ENCODE results near the gene SMARCB1. TPM values are rescaled to one million over a fixed set of nuclear protein-coding genes. Genes with fewer than 3 reads are reported as not detected.
A peak's percentile ranks its signal among the peaks of the same experiment; 100 is the strongest.

SMARCB1 gene
- total RNA-seq, 1 donor from 2014 or later = 222 TPM

DNA sequence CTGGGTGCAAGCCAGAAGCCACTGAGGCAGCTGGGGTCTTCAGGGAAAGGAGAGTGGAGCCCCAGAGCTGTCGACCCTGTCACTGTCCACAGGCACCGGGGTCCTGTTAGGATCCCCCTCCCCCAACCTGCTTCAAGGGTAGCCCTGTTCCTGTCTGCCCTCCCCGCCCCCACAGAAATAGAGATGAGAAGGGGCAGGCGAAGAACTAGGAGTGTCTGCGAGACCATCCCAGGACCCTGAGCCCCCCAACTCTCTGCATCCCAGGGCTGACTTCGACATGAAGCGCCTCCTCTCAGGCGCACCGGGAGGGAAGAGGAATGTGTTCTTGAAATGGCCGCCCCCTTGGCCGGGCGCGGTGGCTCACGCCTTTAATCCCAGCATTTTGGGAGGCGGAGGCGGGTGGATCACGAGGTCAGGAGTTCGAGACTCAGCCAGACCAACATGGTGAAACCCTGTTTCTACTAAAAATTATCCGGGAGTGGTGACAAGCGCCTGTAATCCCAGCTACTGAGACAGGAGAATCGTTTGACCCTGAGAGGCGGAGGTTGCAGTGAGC is 35.2 kb upstream of the SMARCB1 start:
- Mint-ChIP-seq H3K36me3 (ENCODE audit: low read depth) (peaks cover 2% of the 10 kb centered on the region), H3K9me3 (no peaks in the 10 kb centered on the region), H3K27ac (ENCODE audit: unreplicated experiment) (no peak overlapping the region), H3K4me1 (peaks cover 21% of the 10 kb centered on the region), H3K27me3 (ENCODE audit: low read depth) (no peaks in the 10 kb centered on the region), H3K4me3 (peak overlapping the region; percentile 84)
- no peak for DNase-seq (ENCODE audit: low read depth, low spot score)
- TF ChIP-seq, protein P1, sequence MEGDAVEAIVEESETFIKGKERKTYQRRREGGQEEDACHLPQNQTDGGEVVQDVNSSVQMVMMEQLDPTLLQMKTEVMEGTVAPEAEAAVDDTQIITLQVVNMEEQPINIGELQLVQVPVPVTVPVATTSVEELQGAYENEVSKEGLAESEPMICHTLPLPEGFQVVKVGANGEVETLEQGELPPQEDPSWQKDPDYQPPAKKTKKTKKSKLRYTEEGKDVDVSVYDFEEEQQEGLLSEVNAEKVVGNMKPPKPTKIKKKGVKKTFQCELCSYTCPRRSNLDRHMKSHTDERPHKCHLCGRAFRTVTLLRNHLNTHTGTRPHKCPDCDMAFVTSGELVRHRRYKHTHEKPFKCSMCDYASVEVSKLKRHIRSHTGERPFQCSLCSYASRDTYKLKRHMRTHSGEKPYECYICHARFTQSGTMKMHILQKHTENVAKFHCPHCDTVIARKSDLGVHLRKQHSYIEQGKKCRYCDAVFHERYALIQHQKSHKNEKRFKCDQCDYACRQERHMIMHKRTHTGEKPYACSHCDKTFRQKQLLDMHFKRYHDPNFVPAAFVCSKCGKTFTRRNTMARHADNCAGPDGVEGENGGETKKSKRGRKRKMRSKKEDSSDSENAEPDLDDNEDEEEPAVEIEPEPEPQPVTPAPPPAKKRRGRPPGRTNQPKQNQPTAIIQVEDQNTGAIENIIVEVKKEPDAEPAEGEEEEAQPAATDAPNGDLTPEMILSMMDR (conservative IDR thresholded peaks at IDR 0.05) = no peak

DNA sequence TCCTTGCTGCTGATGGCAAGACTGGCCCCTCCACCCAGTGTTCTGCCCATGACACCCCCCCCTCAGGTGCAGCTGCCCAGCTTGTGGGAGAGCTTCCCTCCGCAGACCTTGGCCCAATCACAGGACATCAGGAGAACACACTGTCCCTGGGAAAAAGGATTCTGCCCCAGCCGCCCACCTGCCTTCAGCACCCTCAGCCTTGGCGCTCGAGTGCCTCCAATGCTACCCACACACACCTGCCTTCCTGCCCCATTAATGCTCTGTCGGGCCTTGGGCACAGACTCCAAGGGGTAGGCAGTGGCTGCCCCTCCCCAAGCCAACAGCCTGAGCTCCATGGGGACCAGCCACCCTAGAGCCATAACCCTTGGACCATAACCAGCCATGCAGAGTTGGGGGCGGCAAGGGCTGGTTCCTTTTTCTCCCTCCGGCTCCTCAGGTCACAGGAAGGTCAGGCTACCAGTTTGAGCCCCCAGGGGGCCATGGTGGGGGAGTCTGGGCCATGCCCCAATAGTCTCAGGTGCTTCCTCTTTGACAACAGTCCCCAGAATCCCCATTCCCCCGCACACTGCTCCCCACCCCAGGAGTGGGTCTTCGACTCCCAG is 34.6 kb upstream of the SMARCB1 start:
- H3K4me1 Mint-ChIP-seq = peaks cover 17% of the 10 kb centered on the region
- H3K27me3 Mint-ChIP-seq (ENCODE audit: low read depth) = no peaks in the 10 kb centered on the region
- DNase-seq (ENCODE audit: low read depth, low spot score) = no peak
- TF ChIP-seq, protein P1 (conservative IDR thresholded peaks at IDR 0.05) = no peak
- H3K36me3 Mint-ChIP-seq (ENCODE audit: low read depth) = no peaks in the 10 kb centered on the region
- peak overlapping the region; percentile 35 for H3K27ac Mint-ChIP-seq (ENCODE audit: unreplicated experiment)
- H3K4me3 Mint-ChIP-seq = peak overlapping the region; percentile 80
- no peaks in the 10 kb centered on the region for H3K9me3 Mint-ChIP-seq

DNA sequence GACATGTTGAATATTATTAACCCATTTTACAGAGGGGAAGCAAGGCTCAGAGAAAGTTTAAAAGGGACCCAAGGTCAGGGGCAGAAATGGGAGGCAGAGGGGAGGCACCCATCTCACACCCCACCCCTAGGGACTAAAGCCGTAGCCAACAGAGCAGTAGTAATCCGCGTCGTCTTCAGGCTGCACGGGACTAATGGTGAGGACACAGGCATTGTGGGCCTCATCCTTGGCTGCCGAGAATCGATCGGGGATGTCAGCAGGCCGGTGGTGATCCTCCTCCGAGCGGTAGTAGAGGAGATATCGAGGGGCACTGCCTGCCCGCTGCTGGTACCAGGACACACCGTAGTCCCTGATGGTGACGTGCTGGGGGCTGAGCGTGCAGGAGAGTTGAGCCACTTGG is 34.0 kb upstream of the SMARCB1 start:
- peak overlapping the region; percentile 80 for H3K4me3 Mint-ChIP-seq
- TF ChIP-seq, protein P1 (conservative IDR thresholded peaks at IDR 0.05) = no peak
- H3K27ac Mint-ChIP-seq (ENCODE audit: unreplicated experiment) = no peak overlapping the region
- H3K9me3 Mint-ChIP-seq = no peaks in the 10 kb centered on the region
- no peaks in the 10 kb centered on the region for H3K36me3 Mint-ChIP-seq (ENCODE audit: low read depth)
- DNase-seq (ENCODE audit: low read depth, low spot score) = no peak
- no peaks in the 10 kb centered on the region for H3K27me3 Mint-ChIP-seq (ENCODE audit: low read depth)
- H3K4me1 Mint-ChIP-seq = peaks cover 17% of the 10 kb centered on the region

DNA sequence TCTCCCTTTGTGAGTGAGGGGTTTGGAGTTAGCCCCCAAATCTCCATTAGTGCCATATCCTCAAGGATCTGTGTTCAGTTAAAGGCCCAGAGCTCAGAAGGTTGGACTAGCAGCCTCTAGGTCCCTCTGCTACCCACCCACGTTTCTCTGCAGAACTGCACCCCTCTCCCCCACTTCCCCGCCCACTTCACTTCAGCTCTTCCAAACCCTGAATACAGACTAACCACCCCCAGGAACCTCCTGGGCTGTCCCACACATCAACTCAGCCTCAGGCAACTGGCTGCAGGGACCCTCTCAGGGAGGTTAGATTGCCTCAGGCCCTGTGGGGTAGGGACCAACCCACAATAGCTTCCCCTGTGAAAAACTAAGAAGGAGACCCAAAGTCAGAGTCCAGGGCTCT is 33.4 kb upstream of the SMARCB1 start:
- Mint-ChIP-seq H3K36me3 (ENCODE audit: low read depth) (no peaks in the 10 kb centered on the region), H3K9me3 (no peaks in the 10 kb centered on the region), H3K4me1 (peaks cover 17% of the 10 kb centered on the region), H3K27ac (ENCODE audit: unreplicated experiment) (no peak overlapping the region), H3K27me3 (ENCODE audit: low read depth) (no peaks in the 10 kb centered on the region), H3K4me3 (peak overlapping the region; percentile 71)
- TF ChIP-seq, protein P1 (conservative IDR thresholded peaks at IDR 0.05) = no peak
- DNase-seq (ENCODE audit: low read depth, low spot score) = no peak

DNA sequence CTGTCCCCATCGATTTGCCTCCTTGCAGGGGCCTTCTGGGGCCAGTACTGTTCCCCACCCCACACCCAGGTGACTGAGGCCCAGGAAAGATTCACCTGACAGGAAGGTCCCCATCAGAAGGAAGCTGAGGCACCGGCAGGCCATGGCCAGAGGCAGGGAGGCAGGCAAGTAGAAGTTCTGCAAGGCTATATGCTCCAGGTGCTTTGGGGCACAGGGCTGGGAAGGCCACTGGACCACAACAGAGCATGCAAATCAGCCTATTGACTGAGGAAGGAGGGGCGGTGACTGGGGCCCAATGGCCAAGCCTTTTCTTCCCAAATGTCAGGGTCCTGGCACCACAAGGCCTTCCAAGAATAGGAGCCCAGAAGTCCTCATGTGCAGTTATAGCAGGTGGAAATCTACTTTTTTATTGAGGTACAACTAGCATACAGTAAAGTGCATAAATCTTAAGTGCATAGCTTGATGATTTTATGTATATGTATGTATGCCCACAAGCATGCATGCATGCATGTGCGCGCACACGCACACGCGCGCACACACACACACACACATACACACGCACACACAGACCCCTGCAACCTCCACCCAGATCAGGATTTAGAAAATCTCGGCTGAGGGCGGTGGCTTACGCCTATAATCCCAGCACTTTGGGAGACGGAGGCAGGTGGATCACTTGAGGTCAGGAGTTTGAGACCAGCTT is 32.4 kb upstream of the SMARCB1 start, which contains the start of gene VPREB3:
VPREB3 (minus strand) TSS at position 206 of the 700 bp plus-strand sequence; CDS start at position 144, 62 bp downstream.
- Mint-ChIP-seq H3K4me3 (peak within 1 kb of the TSS; percentile 71), H3K36me3 (ENCODE audit: low read depth) (no peaks in the 10 kb centered on the region), H3K9me3 (no peaks in the 10 kb centered on the region), H3K27ac (ENCODE audit: unreplicated experiment) (no peak within 1 kb of the TSS), H3K27me3 (ENCODE audit: low read depth) (no peaks in the 10 kb centered on the region), H3K4me1 (peaks cover 17% of the 10 kb centered on the region)
- DNase-seq (ENCODE audit: low read depth, low spot score) = no peak
- TF ChIP-seq, protein P1 (conservative IDR thresholded peaks at IDR 0.05) = no peak

Measured in neural crest cell (in vitro differentiated cells).